ENCODE measurements around the gene SPDYE4.

SPDYE4 gene

GRCh38 chr17:8745586-8746500 lies 12.5 kb downstream of the SPDYE4 start:
- Histone ChIP-seq H2BK120ac (ENCODE audit: low read depth, low read length) (no peak overlapping the region), H3K9ac (ENCODE audit: low read length) (peak overlapping the region; percentile 47), H3K56ac (ENCODE audit: low read length) (peak overlapping the region; percentile 80), H3K27me3 (ENCODE audit: insufficient read depth, low read length, poor library complexity) (no peaks in the 10 kb centered on the region), H2BK15ac (replicated peaks; ENCODE audit: low read depth) (no peak overlapping the region), H3K4me3 (ENCODE audit: low read length) (peak overlapping the region; percentile 6), H3K4me1 (ENCODE audit: control insufficient read depth, low read depth, low read length) (no peaks in the 10 kb centered on the region), H3K79me1 (ENCODE audit: low read length) (no peaks in the 10 kb centered on the region), H3K4ac (ENCODE audit: low read depth, low read length) (no peak overlapping the region), H3K4me2 (ENCODE audit: low read length) (peak overlapping the region; percentile 39), H4K8ac (ENCODE audit: low read depth, low read length) (no peak overlapping the region), H3K18ac (ENCODE audit: low read length) (no peak overlapping the region), H3K27ac (ENCODE audit: low read depth, low read length) (no peak overlapping the region), H3K23ac (ENCODE audit: low read length) (peak overlapping the region; percentile 68), H2AK5ac (ENCODE audit: low read length) (no peak overlapping the region), H3K36me3 (ENCODE audit: control insufficient read depth, insufficient read depth, low read length) (no peaks in the 10 kb centered on the region), H4K5ac (ENCODE audit: low read length) (no peak overlapping the region), H3K79me2 (ENCODE audit: control insufficient read depth, insufficient read depth, low read length) (no peaks in the 10 kb centered on the region), H2BK5ac (ENCODE audit: low read length) (no peak overlapping the region)
- no CpG with 5 or more reads among the region's 70 CpGs for WGBS (ENCODE audit: extremely low coverage, insufficient coverage, low lambda C conversion rate)
- peak; percentile 59 for DNase-seq

GRCh38 chr17:8744086-8744785 lies 14.1 kb downstream of the SPDYE4 start:
- Histone ChIP-seq H3K4me3 (ENCODE audit: low read length) (no peak overlapping the region), H3K23ac (ENCODE audit: low read length) (no peak overlapping the region), H3K4me2 (ENCODE audit: low read length) (no peak overlapping the region), H3K4me1 (ENCODE audit: control insufficient read depth, low read depth, low read length) (no peaks in the 10 kb centered on the region), H2BK5ac (ENCODE audit: low read length) (no peak overlapping the region), H3K79me1 (ENCODE audit: low read length) (no peaks in the 10 kb centered on the region), H3K56ac (ENCODE audit: low read length) (no peak overlapping the region), H4K8ac (ENCODE audit: low read depth, low read length) (no peak overlapping the region), H2AK5ac (ENCODE audit: low read length) (no peak overlapping the region), H3K18ac (ENCODE audit: low read length) (no peak overlapping the region), H3K79me2 (ENCODE audit: control insufficient read depth, insufficient read depth, low read length) (no peaks in the 10 kb centered on the region), H2BK15ac (replicated peaks; ENCODE audit: low read depth) (no peak overlapping the region), H3K27me3 (ENCODE audit: insufficient read depth, low read length, poor library complexity) (no peaks in the 10 kb centered on the region), H2BK120ac (ENCODE audit: low read depth, low read length) (no peak overlapping the region), H3K4ac (ENCODE audit: low read depth, low read length) (no peak overlapping the region), H3K27ac (ENCODE audit: low read depth, low read length) (no peak overlapping the region), H3K9ac (ENCODE audit: low read length) (no peak overlapping the region), H4K5ac (ENCODE audit: low read length) (no peak overlapping the region), H3K36me3 (ENCODE audit: control insufficient read depth, insufficient read depth, low read length) (no peaks in the 10 kb centered on the region)
- WGBS (ENCODE audit: extremely low coverage, insufficient coverage, low lambda C conversion rate), result no CpG with 5 or more reads among the region's 15 CpGs
- no peak for DNase-seq

DNA sequence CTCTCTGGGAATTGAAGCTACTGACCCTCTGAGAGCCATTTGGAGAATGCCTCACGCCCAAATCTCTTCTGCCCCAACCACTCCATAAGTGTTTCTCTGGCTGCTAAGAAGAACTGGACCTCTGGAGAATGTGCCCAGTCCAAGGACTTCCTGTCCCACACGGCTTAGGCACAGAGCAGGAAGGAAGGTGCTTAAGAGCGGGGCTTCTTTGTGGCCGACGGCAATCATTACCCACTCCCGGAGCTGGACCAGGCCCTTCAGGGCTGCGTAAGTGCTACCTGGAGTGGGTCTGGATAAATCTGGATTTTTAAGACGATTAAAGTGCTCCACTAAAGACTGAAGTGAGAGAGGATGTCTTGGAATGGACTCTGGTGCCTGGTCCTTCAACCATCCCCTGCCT lies 15.5 kb downstream of the SPDYE4 start:
- Histone ChIP-seq H2BK5ac (ENCODE audit: low read length) (no peak overlapping the region), H4K8ac (ENCODE audit: low read depth, low read length) (no peak overlapping the region), H2BK15ac (replicated peaks; ENCODE audit: low read depth) (no peak overlapping the region), H3K27ac (ENCODE audit: low read depth, low read length) (no peak overlapping the region), H3K27me3 (ENCODE audit: insufficient read depth, low read length, poor library complexity) (no peaks in the 10 kb centered on the region), H3K4me2 (ENCODE audit: low read length) (no peak overlapping the region), H3K9ac (ENCODE audit: low read length) (no peak overlapping the region), H3K4me3 (ENCODE audit: low read length) (no peak overlapping the region), H3K79me2 (ENCODE audit: control insufficient read depth, insufficient read depth, low read length) (no peaks in the 10 kb centered on the region), H4K5ac (ENCODE audit: low read length) (no peak overlapping the region), H3K4ac (ENCODE audit: low read depth, low read length) (no peak overlapping the region), H3K18ac (ENCODE audit: low read length) (no peak overlapping the region), H3K23ac (ENCODE audit: low read length) (no peak overlapping the region), H2AK5ac (ENCODE audit: low read length) (no peak overlapping the region), H3K4me1 (ENCODE audit: control insufficient read depth, low read depth, low read length) (no peaks in the 10 kb centered on the region), H3K56ac (ENCODE audit: low read length) (no peak overlapping the region), H3K36me3 (ENCODE audit: control insufficient read depth, insufficient read depth, low read length) (no peaks in the 10 kb centered on the region), H3K79me1 (ENCODE audit: low read length) (no peaks in the 10 kb centered on the region), H2BK120ac (ENCODE audit: low read depth, low read length) (no peak overlapping the region)
- DNase-seq, result no peak
- WGBS (ENCODE audit: extremely low coverage, insufficient coverage, low lambda C conversion rate), result no CpG with 5 or more reads among the region's 8 CpGs

DNA sequence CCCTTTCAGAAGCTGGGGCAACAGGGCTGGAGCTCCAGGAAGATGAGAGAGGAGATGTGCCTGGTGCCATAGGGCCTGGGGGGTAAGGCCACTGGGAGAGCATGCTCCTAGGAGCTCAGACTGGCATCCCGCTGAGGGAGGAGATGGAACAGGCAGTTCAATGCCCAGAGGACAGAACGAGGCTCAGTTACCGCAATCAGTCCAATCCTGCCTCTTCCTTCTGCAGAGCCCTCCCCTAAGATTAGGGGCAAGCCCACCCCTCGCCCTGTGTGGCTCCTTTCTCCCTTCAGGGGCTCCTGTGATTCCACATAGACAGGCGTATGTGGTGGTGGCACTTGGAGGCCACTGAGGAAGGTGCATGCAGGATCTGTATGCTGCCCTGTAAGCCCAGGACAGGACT lies 16.1 kb downstream of the SPDYE4 start:
- H3K56ac ChIP-seq (ENCODE audit: low read length), result no peak overlapping the region
- H3K4me2 ChIP-seq (ENCODE audit: low read length), result no peak overlapping the region
- H3K27me3 ChIP-seq (ENCODE audit: insufficient read depth, low read length, poor library complexity), result no peaks in the 10 kb centered on the region
- no peak for DNase-seq
- no peak overlapping the region for H2BK120ac ChIP-seq (ENCODE audit: low read depth, low read length)
- no CpG with 5 or more reads among the region's 5 CpGs for WGBS (ENCODE audit: extremely low coverage, insufficient coverage, low lambda C conversion rate)
- no peaks in the 10 kb centered on the region for H3K79me1 ChIP-seq (ENCODE audit: low read length)
- H3K79me2 ChIP-seq (ENCODE audit: control insufficient read depth, insufficient read depth, low read length), result no peaks in the 10 kb centered on the region
- H3K23ac ChIP-seq (ENCODE audit: low read length), result no peak overlapping the region
- H2BK15ac ChIP-seq (replicated peaks; ENCODE audit: low read depth), result no peak overlapping the region
- H3K4me1 ChIP-seq (ENCODE audit: control insufficient read depth, low read depth, low read length), result no peaks in the 10 kb centered on the region
- H4K5ac ChIP-seq (ENCODE audit: low read length), result no peak overlapping the region
- H2AK5ac ChIP-seq (ENCODE audit: low read length), result no peak overlapping the region
- no peak overlapping the region for H3K4me3 ChIP-seq (ENCODE audit: low read length)
- H2BK5ac ChIP-seq (ENCODE audit: low read length), result no peak overlapping the region
- no peak overlapping the region for H3K27ac ChIP-seq (ENCODE audit: low read depth, low read length)
- no peak overlapping the region for H3K18ac ChIP-seq (ENCODE audit: low read length)
- no peak overlapping the region for H3K4ac ChIP-seq (ENCODE audit: low read depth, low read length)
- H3K9ac ChIP-seq (ENCODE audit: low read length), result no peak overlapping the region
- H3K36me3 ChIP-seq (ENCODE audit: control insufficient read depth, insufficient read depth, low read length), result no peaks in the 10 kb centered on the region
- H4K8ac ChIP-seq (ENCODE audit: low read depth, low read length), result no peak overlapping the region

DNA sequence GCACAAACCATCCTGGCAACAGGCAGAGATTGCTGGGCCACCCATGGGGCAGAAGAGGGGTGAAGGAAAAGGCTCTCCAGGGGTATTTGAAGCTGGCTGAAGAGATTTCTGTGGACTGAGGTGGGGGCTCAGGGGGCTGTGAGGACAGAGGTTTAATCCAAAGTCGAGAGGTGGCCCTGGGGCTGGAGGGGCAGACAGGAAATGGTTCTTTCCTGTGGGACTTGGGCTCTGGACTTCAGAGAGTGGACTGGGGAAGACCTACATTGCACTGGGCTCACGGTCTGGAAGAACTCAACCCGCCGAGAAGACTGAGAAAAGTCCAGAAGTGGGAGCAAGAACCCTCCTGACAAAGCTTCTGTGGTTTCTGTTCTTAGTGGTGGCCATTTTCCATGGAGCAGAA lies 16.6 kb downstream of the SPDYE4 start:
- WGBS (ENCODE audit: extremely low coverage, insufficient coverage, low lambda C conversion rate), result no CpG with 5 or more reads among the region's 4 CpGs
- Histone ChIP-seq H2BK15ac (replicated peaks; ENCODE audit: low read depth) (no peak overlapping the region), H3K18ac (ENCODE audit: low read length) (no peak overlapping the region), H3K27me3 (ENCODE audit: insufficient read depth, low read length, poor library complexity) (no peaks in the 10 kb centered on the region), H2AK5ac (ENCODE audit: low read length) (no peak overlapping the region), H3K79me1 (ENCODE audit: low read length) (no peaks in the 10 kb centered on the region), H3K36me3 (ENCODE audit: control insufficient read depth, insufficient read depth, low read length) (no peaks in the 10 kb centered on the region), H3K9ac (ENCODE audit: low read length) (no peak overlapping the region), H2BK120ac (ENCODE audit: low read depth, low read length) (no peak overlapping the region), H3K27ac (ENCODE audit: low read depth, low read length) (no peak overlapping the region), H3K56ac (ENCODE audit: low read length) (peak overlapping the region; percentile 34), H3K4ac (ENCODE audit: low read depth, low read length) (no peak overlapping the region), H3K23ac (ENCODE audit: low read length) (no peak overlapping the region), H3K4me3 (ENCODE audit: low read length) (no peak overlapping the region), H4K8ac (ENCODE audit: low read depth, low read length) (no peak overlapping the region), H3K4me2 (ENCODE audit: low read length) (no peak overlapping the region), H4K5ac (ENCODE audit: low read length) (no peak overlapping the region), H3K4me1 (ENCODE audit: control insufficient read depth, low read depth, low read length) (no peaks in the 10 kb centered on the region), H2BK5ac (ENCODE audit: low read length) (no peak overlapping the region), H3K79me2 (ENCODE audit: control insufficient read depth, insufficient read depth, low read length) (no peaks in the 10 kb centered on the region)
- DNase-seq, result no peak
